KMS-11 (cell line): Measurements from ENCODE around the gene NBDY.

Experiments used
- H2AFZ ChIP-seq: fragments of 200-600 bp; sonication (generic); 2 replicates; pipeline ENCODE4 v1.6.1; 2016; ENCODE audit warnings: antibody characterized with exemption, mixed run types, low read depth
- H3K27ac ChIP-seq: fragments of 200-600 bp; sonication (generic); 2 replicates; pipeline ENCODE4 v1.6.1; 2016; ENCODE audit warnings: mild to moderate bottlenecking, mixed run types
- H3K27me3 ChIP-seq: fragments of 200-600 bp; sonication (generic); 2 replicates; pipeline ENCODE4 v1.6.1; 2017; ENCODE audit warnings: mild to moderate bottlenecking, low read depth, mixed run types, moderate library complexity; ENCODE audit not compliant: insufficient read depth
- H3K36me3 ChIP-seq: fragments of 200-600 bp; sonication (generic); 2 replicates; pipeline ENCODE4 v1.6.1; 2017; ENCODE audit warnings: mild to moderate bottlenecking, mixed run types; ENCODE audit not compliant: insufficient read depth
- H3K4me1 ChIP-seq: fragments of 200-600 bp; sonication (generic); 2 replicates; pipeline ENCODE4 v1.6.1; 2016; ENCODE audit warnings: mild to moderate bottlenecking, low read depth, mixed run types; ENCODE audit not compliant: poor library complexity, severe bottlenecking
- H3K4me2 ChIP-seq: fragments of 200-600 bp; sonication (generic); 2 replicates; pipeline ENCODE4 v1.7.0; 2016; ENCODE audit warnings: mild to moderate bottlenecking, mixed run types
- H3K4me3 ChIP-seq: fragments of 200-600 bp; sonication (generic); IDR thresholded peaks from 2 replicates; pipeline ENCODE4 v1.6.1; 2017; ENCODE audit warnings: low read depth, low read length, mixed read lengths; ENCODE audit not compliant: insufficient read depth
- H3K79me2 ChIP-seq: fragments of 200-600 bp; sonication (generic); 2 replicates; pipeline ENCODE4 v1.6.1; 2016; ENCODE audit warnings: low read depth, mixed run types; ENCODE audit not compliant: insufficient read depth
- H3K9ac ChIP-seq: fragments of 200-600 bp; sonication (generic); 2 replicates; pipeline ENCODE4 v1.6.1; 2016; ENCODE audit warnings: mild to moderate bottlenecking, mixed run types
- H4K20me1 ChIP-seq: fragments of 200-600 bp; sonication (generic); 2 replicates; pipeline ENCODE4 v1.6.1; 2016; ENCODE audit warnings: mild to moderate bottlenecking, mixed run types; ENCODE audit not compliant: insufficient read depth
- TF ChIP-seq, protein P1 (sequence below): fragments of 200-600 bp; sonication (generic); conservative IDR thresholded peaks from 2 replicates; pipeline ENCODE4 v1.6.1; 2017; ENCODE audit warnings: low read depth, mild to moderate bottlenecking, antibody characterized with exemption, low read length, moderate library complexity, mixed read lengths

Gene NBDY

DNA sequence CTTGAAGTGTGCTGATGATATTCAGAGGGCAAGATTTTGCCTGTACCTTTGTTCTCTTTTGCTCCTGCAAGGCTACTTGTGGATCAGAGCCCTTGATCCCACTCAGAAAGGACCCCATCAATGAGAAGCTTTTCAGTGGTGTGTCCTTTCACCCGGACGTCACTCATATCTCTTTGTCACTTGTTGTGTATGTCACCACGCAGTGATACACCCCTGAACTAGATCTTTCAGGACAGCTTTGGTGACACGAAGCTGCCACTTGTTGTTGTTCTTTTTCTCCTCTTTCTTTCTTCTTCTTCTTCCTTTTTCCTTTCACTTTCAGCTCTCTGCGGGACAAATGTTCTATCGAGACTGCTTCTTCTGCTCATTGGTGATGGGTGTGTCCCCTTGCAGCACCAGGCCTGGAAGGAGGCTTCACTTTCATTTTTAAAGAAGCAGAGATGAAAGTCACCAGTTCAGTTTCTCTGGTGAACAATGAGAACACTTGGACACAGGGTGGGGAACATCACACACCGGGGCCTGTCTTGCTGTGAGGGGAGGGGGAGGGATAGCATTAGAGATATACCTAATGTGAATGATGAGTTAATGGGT is 83.6 kb downstream of the NBDY start:
- peaks cover 11% of the 10 kb centered on the region for H3K4me1 ChIP-seq
- no peak overlapping the region for H3K27ac ChIP-seq
- no peaks in the 10 kb centered on the region for H3K79me2 ChIP-seq
- H3K36me3 ChIP-seq, result no peaks in the 10 kb centered on the region
- H2AFZ ChIP-seq, result no peak overlapping the region
- no peak overlapping the region for H3K4me3 ChIP-seq
- TF ChIP-seq, protein P1, sequence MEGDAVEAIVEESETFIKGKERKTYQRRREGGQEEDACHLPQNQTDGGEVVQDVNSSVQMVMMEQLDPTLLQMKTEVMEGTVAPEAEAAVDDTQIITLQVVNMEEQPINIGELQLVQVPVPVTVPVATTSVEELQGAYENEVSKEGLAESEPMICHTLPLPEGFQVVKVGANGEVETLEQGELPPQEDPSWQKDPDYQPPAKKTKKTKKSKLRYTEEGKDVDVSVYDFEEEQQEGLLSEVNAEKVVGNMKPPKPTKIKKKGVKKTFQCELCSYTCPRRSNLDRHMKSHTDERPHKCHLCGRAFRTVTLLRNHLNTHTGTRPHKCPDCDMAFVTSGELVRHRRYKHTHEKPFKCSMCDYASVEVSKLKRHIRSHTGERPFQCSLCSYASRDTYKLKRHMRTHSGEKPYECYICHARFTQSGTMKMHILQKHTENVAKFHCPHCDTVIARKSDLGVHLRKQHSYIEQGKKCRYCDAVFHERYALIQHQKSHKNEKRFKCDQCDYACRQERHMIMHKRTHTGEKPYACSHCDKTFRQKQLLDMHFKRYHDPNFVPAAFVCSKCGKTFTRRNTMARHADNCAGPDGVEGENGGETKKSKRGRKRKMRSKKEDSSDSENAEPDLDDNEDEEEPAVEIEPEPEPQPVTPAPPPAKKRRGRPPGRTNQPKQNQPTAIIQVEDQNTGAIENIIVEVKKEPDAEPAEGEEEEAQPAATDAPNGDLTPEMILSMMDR, result no peak
- no peaks in the 10 kb centered on the region for H3K27me3 ChIP-seq
- no peaks in the 10 kb centered on the region for H4K20me1 ChIP-seq
- peak overlapping the region; percentile 61 for H3K4me2 ChIP-seq
- no peak overlapping the region for H3K9ac ChIP-seq

DNA sequence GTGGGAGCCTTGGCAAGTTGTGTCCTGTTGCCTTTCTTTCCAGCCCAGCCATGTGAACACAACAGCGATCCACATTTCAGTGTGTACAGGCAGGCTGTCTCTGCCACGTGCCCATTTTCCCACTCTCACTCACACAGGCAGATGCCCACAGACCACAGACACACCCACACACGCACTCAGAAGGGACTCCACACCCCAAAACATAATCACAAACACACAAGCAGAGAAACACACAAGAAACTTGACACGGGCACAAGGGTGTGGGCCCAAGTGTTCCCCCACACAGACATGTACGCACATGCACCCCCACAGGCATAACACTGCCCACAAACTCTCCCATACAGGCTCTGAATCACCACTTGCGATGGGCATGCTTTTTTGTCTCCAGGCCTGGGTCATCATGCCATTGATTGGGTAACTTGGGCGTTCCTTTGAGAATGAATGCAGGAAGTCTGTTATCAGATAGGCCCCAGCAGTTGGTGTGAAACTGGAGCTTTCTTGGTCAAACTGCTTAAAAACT is 84.3 kb downstream of the NBDY start:
- Histone ChIP-seq H2AFZ (no peak overlapping the region), H3K79me2 (no peaks in the 10 kb centered on the region), H3K4me1 (peaks cover 11% of the 10 kb centered on the region), H3K4me2 (peak overlapping the region; percentile 61), H3K27me3 (no peaks in the 10 kb centered on the region), H3K4me3 (no peak overlapping the region), H3K36me3 (no peaks in the 10 kb centered on the region), H3K27ac (no peak overlapping the region), H3K9ac (no peak overlapping the region), H4K20me1 (no peaks in the 10 kb centered on the region)
- TF ChIP-seq, protein P1, result no peak

DNA sequence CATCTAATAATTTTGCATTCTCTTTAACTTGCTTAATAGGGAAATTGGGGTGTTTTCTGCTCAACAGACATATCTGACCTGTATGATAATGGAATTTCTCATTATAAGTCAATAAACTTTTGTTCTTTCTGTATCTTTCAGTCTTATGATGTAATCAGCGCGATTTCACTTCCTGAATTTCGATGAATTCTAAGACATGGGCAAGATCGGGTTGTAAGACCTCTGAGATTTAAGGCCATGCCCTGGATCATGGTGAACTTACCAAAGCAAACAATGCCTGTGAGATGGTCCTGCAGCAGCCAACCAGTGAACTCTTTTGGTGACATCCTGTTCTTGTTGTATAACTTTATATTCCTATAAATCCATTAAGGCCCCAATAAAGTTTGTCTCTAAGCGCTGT is 88.1 kb downstream of the NBDY start:
- Histone ChIP-seq H4K20me1 (no peaks in the 10 kb centered on the region), H3K9ac (no peak overlapping the region), H3K4me1 (peaks cover 11% of the 10 kb centered on the region), H3K27ac (no peak overlapping the region), H3K27me3 (no peaks in the 10 kb centered on the region), H3K79me2 (no peaks in the 10 kb centered on the region), H3K4me2 (no peak overlapping the region), H3K4me3 (no peak overlapping the region), H3K36me3 (no peaks in the 10 kb centered on the region), H2AFZ (no peak overlapping the region)
- TF ChIP-seq, protein P1, result no peak

DNA sequence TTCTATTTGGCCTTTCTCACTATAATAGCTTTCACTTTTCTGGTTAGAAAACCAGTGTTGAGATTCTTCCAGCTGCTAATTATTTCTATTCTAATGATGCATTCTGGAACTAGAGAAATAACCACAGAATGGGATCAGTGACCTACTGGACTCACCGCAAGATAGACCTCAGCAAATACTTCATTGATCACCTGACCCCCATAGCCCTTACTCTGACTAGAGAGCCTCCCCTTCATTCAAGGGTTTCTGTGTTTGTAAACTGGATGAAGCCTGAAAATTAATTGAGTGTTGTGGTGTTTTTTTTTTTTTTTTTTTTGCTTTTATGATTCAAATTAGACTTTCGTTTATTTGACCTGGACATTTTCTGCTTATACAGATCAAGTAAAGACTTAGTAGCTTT is 97.0 kb downstream of the NBDY start:
- Histone ChIP-seq H3K4me2 (no peak overlapping the region), H4K20me1 (no peaks in the 10 kb centered on the region), H3K4me3 (no peak overlapping the region), H3K36me3 (no peaks in the 10 kb centered on the region), H3K4me1 (no peaks in the 10 kb centered on the region), H3K79me2 (no peaks in the 10 kb centered on the region), H3K27ac (no peak overlapping the region), H2AFZ (no peak overlapping the region), H3K9ac (no peak overlapping the region), H3K27me3 (no peaks in the 10 kb centered on the region)
- TF ChIP-seq, protein P1, result no peak
